ENCODE results near the gene CCDC40. TPM values are rescaled to one million over a fixed set of nuclear protein-coding genes. Genes with fewer than 3 reads are reported as not detected.

Gene CCDC40
- total and polyA plus RNA-seq, 10 donors: 0.30 to 8.3 (median 2.3) TPM

DNA sequence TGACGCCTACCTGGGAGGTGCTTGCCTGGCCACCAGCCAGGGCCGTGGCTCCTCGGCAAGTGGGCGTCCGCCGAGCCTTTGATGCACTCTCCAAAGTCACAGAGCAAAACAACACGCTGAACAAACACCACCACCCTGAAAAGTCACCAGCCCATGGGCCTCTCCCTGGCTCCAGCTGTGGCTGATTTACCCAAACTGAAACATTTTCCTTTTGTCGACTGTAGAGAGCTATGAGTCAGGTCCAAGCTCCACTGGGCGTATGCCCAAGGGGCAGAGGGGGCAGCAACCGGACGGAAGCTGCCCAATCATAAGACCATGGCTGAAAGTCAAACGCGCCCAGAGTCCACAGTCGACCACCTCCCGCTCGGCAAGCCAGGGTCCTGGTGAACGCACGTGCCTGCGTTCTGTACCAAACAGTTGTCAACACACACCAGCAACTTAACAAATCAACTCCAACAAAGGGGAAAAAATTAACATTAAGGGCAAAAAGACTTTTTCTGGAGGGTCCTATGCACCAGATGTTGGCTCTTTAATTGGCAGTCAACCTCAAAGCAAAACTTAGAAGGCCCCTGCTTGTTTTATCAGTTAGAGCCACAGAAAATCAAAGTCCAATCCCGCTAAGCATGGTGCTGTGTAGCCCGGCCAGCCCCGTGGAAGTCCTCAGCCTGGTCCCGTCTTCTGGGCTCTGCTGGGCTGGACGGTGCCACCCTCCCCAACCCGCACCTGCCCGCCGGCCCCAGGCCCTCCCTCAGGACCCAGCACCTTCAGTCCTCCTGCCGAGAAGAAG, 48.1 kb upstream of the CCDC40 start:
- WGBS, 5 donors: 66 to 81% (median 72%) methylated on average over 24 to 28 of the region's 28 CpGs
- peak; percentile 72 for DNase-seq
- H3K4me1 ChIP-seq: peaks cover 19 to 98% (median 53%) of the 10 kb centered on the region in 6 donors
- H3K36me3 ChIP-seq: no peaks in the 10 kb centered on the region
- peak overlapping the region in 7 of 8 donors; percentile 26 to 71 (median 54) for H3K27ac ChIP-seq
- TF ChIP-seq CTCF (IDR thresholded peaks at IDR 0.05 in 8 of 11, conservative IDR thresholded peaks at IDR 0.05 in 3 of 11) (no peak), POLR2AphosphoS5 (IDR thresholded peaks at IDR 0.05) (peak; percentile 41 to 55 (median 53))
- H3K27me3 ChIP-seq (replicated peaks in 1 of 7): peaks cover 0 to 22% (median 0%) of the 10 kb centered on the region in 7 donors
- intact Hi-C loops (cut with DNase I; ENCODE audit: low total_unique reads): loop anchor here (10.0 kb wide), 1 partner anchor 144 kb away; no protein-coding TSS in a partner anchor
- H3K4me3 ChIP-seq: no peak overlapping the region
- H3K9me3 ChIP-seq: no peaks in the 10 kb centered on the region

- no peaks in the 10 kb centered on the region for H3K36me3 ChIP-seq
- H3K27me3 ChIP-seq (replicated peaks in 1 of 7): peaks cover 0 to 22% (median 0%) of the 10 kb centered on the region in 7 donors
- no peak for TF ChIP-seq POLR2A (IDR thresholded peaks at IDR 0.05)
- H3K9me3 ChIP-seq: no peaks in the 10 kb centered on the region
- 88 to 95% (median 93%) methylated on average over 19 to 20 of the region's 20 CpGs for WGBS, 5 donors
- intact Hi-C loops (cut with DNase I; ENCODE audit: low total_unique reads): loop anchor here (10.0 kb wide), 1 partner anchor 144 kb away; no protein-coding TSS in a partner anchor
- peak; percentile 56 for DNase-seq
- H3K4me3 ChIP-seq: no peak overlapping the region
- H3K4me1 ChIP-seq: peaks cover 25 to 98% (median 60%) of the 10 kb centered on the region in 6 donors
- peak overlapping the region in 3 of 8 donors; percentile 50 to 71 (median 51) for H3K27ac ChIP-seq
Measured at GRCh38 chr17:79989106-79989835, 47.2 kb upstream of the CCDC40 start.

- H3K4me3 ChIP-seq: no peak overlapping the region
- no peak for TF ChIP-seq POLR2A (IDR thresholded peaks at IDR 0.05)
- no peak for TF ChIP-seq CTCF (IDR thresholded peaks at IDR 0.05 in 8 of 11, conservative IDR thresholded peaks at IDR 0.05 in 3 of 11)
- no peak for TF ChIP-seq POLR2AphosphoS5 (IDR thresholded peaks at IDR 0.05)
- intact Hi-C loops (cut with DNase I; ENCODE audit: low total_unique reads): loop anchor here (5.0 kb wide), 1 partner anchor 193 kb away; the partner anchor contains the start of gene CBX8
- no peaks in the 10 kb centered on the region for H3K9me3 ChIP-seq
- WGBS, 5 donors: 66 to 87% (median 75%) methylated on average over 13 to 21 of the region's 21 CpGs
- H3K27me3 ChIP-seq (replicated peaks in 1 of 7): peaks cover 0 to 22% (median 0%) of the 10 kb centered on the region in 7 donors
- peaks cover 25 to 98% (median 63%) of the 10 kb centered on the region in 6 donors for H3K4me1 ChIP-seq
- no peaks in the 10 kb centered on the region for H3K36me3 ChIP-seq
- peak overlapping the region in 2 of 8 donors; percentile 50 to 71 for H3K27ac ChIP-seq
- no peak for DNase-seq
Measured at GRCh38 chr17:79990051-79990592, 46.3 kb upstream of the CCDC40 start.

GRCh38 chr17:79990704-79991103, 45.7 kb upstream of the CCDC40 start:
- Histone ChIP-seq H3K9me3 (no peaks in the 10 kb centered on the region), H3K27me3 (replicated peaks in 1 of 7) (peaks cover 0 to 22% (median 0%) of the 10 kb centered on the region in 7 donors), H3K4me3 (no peak overlapping the region), H3K27ac (peak overlapping the region in 1 of 8 donors; percentile 90), H3K36me3 (no peaks in the 10 kb centered on the region), H3K4me1 (peaks cover 25 to 95% (median 64%) of the 10 kb centered on the region in 6 donors)
- no peak for DNase-seq
- intact Hi-C loops (cut with DNase I; ENCODE audit: low total_unique reads): loop anchor here (5.0 kb wide), 1 partner anchor 193 kb away; the partner anchor contains the start of gene CBX8
- WGBS, 5 donors: 88 to 91% (median 89%) methylated on average over 17 of the region's 17 CpGs
- TF ChIP-seq POLR2AphosphoS5 (IDR thresholded peaks at IDR 0.05) (no peak), POLR2A (IDR thresholded peaks at IDR 0.05) (no peak), CTCF (IDR thresholded peaks at IDR 0.05 in 8 of 11, conservative IDR thresholded peaks at IDR 0.05 in 3 of 11) (no peak)

Data from spleen (tissue), 11 donors.